IPS DF 6.9 (cell line): Measurements from ENCODE around the gene ZNHIT1.

Experiments used
- DNase-seq: peaks from one replicate; pipeline ENCODE4 v3.0.0-alpha.2; 2013; ENCODE audit warnings: low read depth, low spot score
- H3K27ac ChIP-seq: one replicate; pipeline ENCODE4 v1.5.1; 2013; ENCODE audit warnings: low read length, control low read depth
- H3K27me3 ChIP-seq: 2 replicates; pipeline ENCODE4 v1.6.1; 2013; ENCODE audit warnings: mild to moderate bottlenecking, low read length; ENCODE audit not compliant: control insufficient read depth, insufficient read depth
- H3K36me3 ChIP-seq: 2 replicates; pipeline ENCODE4 v1.6.1; 2013; ENCODE audit warnings: low read length; ENCODE audit not compliant: control insufficient read depth, insufficient read depth
- H3K4me1 ChIP-seq: 2 replicates; pipeline ENCODE4 v1.6.1; 2013; ENCODE audit warnings: low read length; ENCODE audit not compliant: control insufficient read depth, insufficient read depth
- H3K4me3 ChIP-seq: 2 replicates; pipeline ENCODE4 v1.5.1; 2013; ENCODE audit warnings: mild to moderate bottlenecking, low read length
- H3K9me3 ChIP-seq: 2 replicates; pipeline ENCODE4 v1.6.1; 2013; ENCODE audit warnings: low read length, inconsistent platforms; ENCODE audit not compliant: control insufficient read depth, insufficient read depth
- WGBS: extraction: QIAGEN DNeasy Blood & Tissue Kit; methylation state at CpG from one replicate; pipeline ENCODE4 v1.1.7; 2013; ENCODE audit warnings: mixed read lengths, missing lambda C conversion rate; ENCODE audit not compliant: insufficient read length, insufficient coverage; 5-methylcytosine and 5-hydroxymethylcytosine counted together

ZNHIT1 gene

DNA sequence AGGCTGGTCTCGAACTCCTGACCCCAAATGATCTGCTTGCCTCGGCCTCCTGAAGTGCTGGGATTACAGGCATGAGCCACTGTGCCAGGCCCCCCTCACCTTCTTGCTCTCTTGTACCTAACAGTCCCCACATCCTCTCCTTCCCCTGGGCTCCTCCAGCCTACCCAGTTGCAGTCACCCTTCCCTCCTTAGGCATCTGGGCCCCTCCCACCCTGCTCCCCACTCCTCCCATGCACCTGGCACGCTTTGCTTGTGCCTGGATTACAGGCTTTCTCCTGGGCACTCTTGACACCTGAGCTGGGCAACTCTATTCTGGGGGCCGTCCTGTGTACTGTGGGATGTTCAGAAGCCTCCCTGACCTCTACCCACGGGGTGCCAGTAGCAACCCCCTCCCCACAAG is 16.7 kb downstream of the ZNHIT1 start:
- Histone ChIP-seq H3K4me1 (peaks cover 10% of the 10 kb centered on the region), H3K36me3 (no peaks in the 10 kb centered on the region), H3K27me3 (no peaks in the 10 kb centered on the region), H3K9me3 (no peaks in the 10 kb centered on the region), H3K27ac (no peak overlapping the region), H3K4me3 (no peak overlapping the region)
- no CpG with 5 or more reads among the region's 5 CpGs for WGBS
- DNase-seq: no peak

GRCh38 chr7:101235050-101235449 is 17.1 kb downstream of the ZNHIT1 start:
- no peak for DNase-seq
- H3K27me3 ChIP-seq: no peaks in the 10 kb centered on the region

DNA sequence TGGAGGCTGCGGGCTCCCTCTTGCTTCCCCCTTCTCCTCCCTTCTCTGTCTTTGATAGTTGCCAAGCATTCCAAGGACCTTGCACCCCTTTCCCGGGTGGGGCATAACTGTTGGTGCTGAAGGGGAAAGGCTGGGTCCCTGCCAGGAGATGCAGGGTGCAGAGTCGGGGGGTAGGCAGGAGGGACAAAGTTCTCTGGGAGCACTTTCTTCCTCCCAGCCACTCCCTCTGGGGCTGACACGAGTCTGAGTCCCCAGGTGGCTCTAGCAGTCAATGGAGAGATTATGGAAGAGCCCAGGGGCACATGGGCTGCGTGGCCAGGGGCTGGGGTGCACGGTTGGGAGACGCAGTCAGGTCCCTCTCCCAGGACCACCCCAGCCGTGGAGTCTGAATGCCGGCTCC is 17.6 kb downstream of the ZNHIT1 start:
- H3K9me3 ChIP-seq: no peaks in the 10 kb centered on the region
- no peaks in the 10 kb centered on the region for H3K27me3 ChIP-seq
- no CpG with 5 or more reads among the region's 9 CpGs for WGBS
- H3K4me3 ChIP-seq: no peak overlapping the region
- peaks cover 10% of the 10 kb centered on the region for H3K4me1 ChIP-seq
- no peak overlapping the region for H3K27ac ChIP-seq
- no peak for DNase-seq
- 0 out of 2 replicates have a peak, but pooled peaks cover 3% of the 10 kb centered on the region for H3K36me3 ChIP-seq

More at GRCh38 chr7:101235050-101235449, 17.1 kb downstream of the ZNHIT1 start:
- H3K9me3 ChIP-seq: no peaks in the 10 kb centered on the region
- WGBS: no CpG with 5 or more reads among the region's 11 CpGs
- no peak overlapping the region for H3K4me3 ChIP-seq
- H3K27ac ChIP-seq: no peak overlapping the region
- H3K36me3 ChIP-seq: 0 out of 2 replicates have a peak, but pooled peaks cover under 1% of the 10 kb centered on the region
- peaks cover 10% of the 10 kb centered on the region for H3K4me1 ChIP-seq

DNA sequence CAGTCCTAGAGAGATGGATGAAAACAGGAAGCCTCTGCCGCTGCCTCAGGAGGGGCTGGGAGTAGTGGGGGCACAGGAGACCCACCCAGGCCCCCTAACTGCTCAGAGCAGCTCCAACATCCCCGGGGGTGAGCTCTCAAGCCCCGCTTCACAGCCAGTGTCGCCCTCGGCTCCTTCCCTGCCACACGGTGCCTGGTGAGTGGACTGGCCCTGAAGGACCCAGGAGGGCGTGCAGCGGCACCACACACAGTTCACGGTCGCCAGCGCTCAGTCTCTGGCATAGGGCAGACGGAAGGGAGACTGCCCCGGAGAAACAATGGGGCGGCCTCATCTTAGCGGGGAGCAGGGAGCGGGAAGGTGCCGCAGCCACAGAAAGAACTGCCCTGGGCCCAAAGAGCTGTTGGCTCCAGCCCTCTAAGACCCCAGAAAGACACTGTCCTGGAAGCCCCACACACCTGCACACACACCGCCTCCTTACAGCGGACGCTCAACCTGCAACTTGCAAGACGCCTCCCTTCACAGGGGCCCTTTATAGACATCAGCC is 18.4 kb downstream of the ZNHIT1 start:
- Histone ChIP-seq H3K36me3 (0 out of 2 replicates have a peak, but pooled peaks cover 3% of the 10 kb centered on the region), H3K27ac (no peak overlapping the region), H3K9me3 (no peaks in the 10 kb centered on the region), H3K4me1 (peaks cover 8% of the 10 kb centered on the region), H3K4me3 (no peak overlapping the region), H3K27me3 (no peaks in the 10 kb centered on the region)
- no peak for DNase-seq
- WGBS: no CpG with 5 or more reads among the region's 21 CpGs

DNA sequence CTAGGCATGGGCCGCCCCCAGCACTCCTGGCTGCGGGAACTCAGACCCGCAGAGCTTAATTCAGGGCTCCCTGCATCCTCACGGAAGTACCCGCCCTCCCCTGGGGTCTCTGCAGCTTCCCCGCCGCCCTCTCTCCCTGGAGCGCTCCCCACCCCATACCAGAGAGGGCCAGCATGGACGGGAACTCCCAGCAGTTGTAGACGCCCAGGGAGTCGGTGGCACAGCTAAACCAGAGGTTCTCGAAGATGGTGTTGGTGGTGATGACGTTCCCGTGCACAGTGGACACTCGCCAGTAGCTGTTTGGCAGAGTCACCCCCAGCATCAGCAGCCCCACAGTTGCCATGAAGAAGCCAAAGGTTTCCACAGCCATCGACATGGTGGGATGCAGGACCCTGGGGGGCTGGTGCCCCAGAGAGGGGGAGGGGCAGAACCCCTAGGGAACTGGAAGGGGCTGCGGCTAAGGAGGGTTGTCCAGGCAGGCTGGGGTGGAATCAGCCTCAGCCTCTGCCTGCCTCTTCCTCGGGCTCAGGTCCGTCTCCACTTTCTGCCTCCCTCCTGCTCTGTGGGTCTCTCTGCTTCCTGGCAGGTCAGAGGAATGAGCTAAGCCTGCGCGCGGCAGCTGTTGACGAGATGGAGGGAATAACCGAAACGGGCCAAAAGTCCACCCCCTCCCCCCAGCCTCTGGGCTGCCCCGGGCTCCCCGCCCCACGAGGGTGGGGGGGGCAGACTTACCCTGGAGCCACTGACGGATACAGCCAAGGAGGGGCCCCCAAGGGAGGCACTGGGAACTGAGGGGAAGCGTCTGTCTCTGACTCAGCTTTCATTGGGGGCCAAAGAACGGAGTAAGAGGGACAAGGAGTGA is 19.5 kb downstream of the ZNHIT1 start, which contains the start of gene CLDN15:
CLDN15 (minus strand) TSS at position 597 of the 862 bp plus-strand sequence; CDS start at position 376, 221 bp downstream.
- H3K36me3 ChIP-seq: 0 out of 2 replicates have a peak, but pooled peaks cover 3% of the 10 kb centered on the region
- no peak within 1 kb of the TSS for H3K4me3 ChIP-seq
- no peak within 1 kb of the TSS for H3K27ac ChIP-seq
- H3K9me3 ChIP-seq: no peaks in the 10 kb centered on the region
- H3K4me1 ChIP-seq: peaks cover 5% of the 10 kb centered on the region
- no peaks in the 10 kb centered on the region for H3K27me3 ChIP-seq
- WGBS: no CpG with 5 or more reads among the region's 31 CpGs
- no peak for DNase-seq

DNA sequence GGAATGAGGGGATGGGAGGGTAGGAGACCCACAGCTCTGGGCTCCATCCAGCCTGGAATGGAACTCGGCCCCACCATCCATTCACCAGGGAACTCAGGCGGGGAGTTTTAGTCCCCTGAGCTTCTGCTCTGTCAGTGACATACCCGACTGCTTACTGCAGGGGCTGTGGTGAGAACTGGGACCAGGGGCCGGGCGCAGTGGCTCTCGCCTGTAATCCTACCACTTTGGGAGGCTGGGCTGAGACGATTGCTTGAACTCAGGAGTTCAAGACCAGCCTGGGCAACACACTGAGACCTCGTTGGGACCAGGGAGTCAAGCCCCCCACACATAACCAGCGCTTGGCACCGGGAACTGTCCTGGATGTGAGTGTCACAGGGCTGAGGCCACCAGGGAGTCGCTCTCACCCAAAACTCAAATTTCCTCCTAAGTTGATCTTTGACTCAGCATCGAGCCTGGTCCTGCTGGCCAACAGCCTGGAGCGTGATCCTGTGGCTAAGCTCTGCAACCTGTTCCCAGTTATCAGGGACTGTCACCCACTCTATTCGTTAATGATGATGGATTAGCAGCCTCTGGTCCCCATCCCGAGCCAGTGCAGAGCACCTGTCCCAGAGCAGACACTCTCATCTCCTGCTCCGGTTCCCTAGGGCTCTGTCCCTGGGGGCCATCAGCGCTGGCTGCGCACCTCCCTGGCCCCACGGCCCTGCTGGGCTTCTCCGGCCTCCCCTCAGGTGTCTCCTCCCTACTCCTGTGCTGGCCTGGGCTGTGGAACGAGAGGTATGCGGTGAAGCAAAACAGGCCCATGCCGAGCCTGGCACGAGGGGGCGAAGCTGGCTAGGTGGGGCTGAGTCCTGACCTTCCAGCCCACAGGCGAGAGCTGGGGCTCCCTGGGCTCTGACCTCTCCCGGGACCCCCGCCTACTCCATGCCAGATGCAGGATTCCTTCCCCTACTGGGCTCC is 20.5 kb downstream of the ZNHIT1 start:
- DNase-seq: no peak
- Histone ChIP-seq H3K36me3 (0 out of 2 replicates have a peak, but pooled peaks cover 3% of the 10 kb centered on the region), H3K9me3 (no peaks in the 10 kb centered on the region), H3K4me3 (no peak overlapping the region), H3K4me1 (peaks cover 5% of the 10 kb centered on the region), H3K27me3 (no peaks in the 10 kb centered on the region), H3K27ac (no peak overlapping the region)
- WGBS: no CpG with 5 or more reads among the region's 28 CpGs

- Histone ChIP-seq H3K27ac (no peak overlapping the region), H3K27me3 (no peaks in the 10 kb centered on the region), H3K36me3 (0 out of 2 replicates have a peak, but pooled peaks cover 3% of the 10 kb centered on the region), H3K4me1 (peaks cover 7% of the 10 kb centered on the region), H3K4me3 (no peak overlapping the region), H3K9me3 (no peaks in the 10 kb centered on the region)
- no CpG with 5 or more reads among the region's 27 CpGs for WGBS
- DNase-seq: no peak
Observed at GRCh38 chr7:101239191-101239950, 21.4 kb downstream of the ZNHIT1 start.

DNA sequence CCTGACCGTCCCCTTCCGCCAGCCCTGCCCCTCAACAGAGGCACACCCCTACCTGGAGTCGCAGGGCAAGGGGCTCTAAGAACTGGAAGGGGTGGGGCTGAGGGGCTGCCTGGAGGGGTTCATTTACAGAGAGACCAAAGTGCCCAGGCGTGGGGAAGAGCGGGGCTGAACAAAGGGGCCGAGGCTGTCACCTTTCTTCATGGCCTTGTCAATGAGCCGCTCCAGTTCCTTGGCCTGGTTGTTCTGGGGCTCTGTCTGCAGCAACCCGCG is 21.9 kb downstream of the ZNHIT1 start:
- Histone ChIP-seq H3K4me1 (peaks cover 5% of the 10 kb centered on the region), H3K27ac (no peak overlapping the region), H3K9me3 (no peaks in the 10 kb centered on the region), H3K36me3 (0 out of 2 replicates have a peak, but pooled peaks cover 3% of the 10 kb centered on the region), H3K4me3 (no peak overlapping the region), H3K27me3 (no peaks in the 10 kb centered on the region)
- DNase-seq: no peak
- no CpG with 5 or more reads among the region's 9 CpGs for WGBS

DNA sequence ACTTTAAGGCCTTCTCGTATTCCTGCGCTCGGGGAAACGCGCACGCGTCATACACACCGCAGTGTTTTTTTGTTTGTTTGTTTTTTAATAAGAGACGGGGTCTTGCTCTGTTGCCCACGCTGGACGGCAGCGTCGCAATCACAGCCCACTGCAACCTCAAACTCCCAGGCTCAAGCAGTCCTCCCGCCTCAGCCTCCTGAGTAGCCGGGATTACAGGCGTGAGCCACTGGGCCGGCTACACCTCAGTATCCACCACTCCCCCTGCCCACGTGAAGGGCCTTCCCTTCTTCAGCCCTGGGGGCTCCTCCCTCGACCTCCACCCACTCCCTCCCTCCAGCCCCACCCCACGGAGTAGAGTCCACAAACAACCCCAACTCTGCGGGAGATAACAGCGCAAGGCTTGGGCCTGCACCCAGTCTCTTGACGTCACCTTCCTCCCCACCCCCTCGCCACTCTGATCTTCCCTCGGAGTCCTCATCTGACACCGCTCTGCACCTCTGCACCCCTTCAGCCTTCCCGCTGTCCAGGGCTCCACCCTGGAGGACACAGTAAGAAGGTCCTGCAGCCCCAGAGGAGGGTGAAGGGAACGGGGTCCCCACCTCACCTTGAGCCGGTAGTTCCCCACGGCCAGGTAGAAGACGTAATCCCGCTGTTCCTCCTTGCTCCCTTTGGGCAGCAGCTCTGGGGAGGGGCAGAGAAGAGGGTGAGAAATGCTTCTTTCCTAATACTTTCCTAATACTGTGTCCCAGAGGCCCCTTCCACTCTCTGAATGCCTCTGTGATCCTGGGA is 22.5 kb downstream of the ZNHIT1 start:
- Histone ChIP-seq H3K36me3 (0 out of 2 replicates have a peak, but pooled peaks cover 3% of the 10 kb centered on the region), H3K4me3 (no peak overlapping the region), H3K27me3 (no peaks in the 10 kb centered on the region), H3K27ac (no peak overlapping the region), H3K9me3 (no peaks in the 10 kb centered on the region), H3K4me1 (peaks cover 5% of the 10 kb centered on the region)
- no peak for DNase-seq
- WGBS: no CpG with 5 or more reads among the region's 32 CpGs
